SK-N-SH (cell line): ENCODE measurements around the gene SND1.

Source experiments
- CTCF ChIP-seq: fragments of 200-600 bp; sonication (generic); IDR thresholded peaks from 2 replicates; pipeline ENCODE4 v1.6.1; 2017; ENCODE audit warnings: antibody characterized with exemption, mild to moderate bottlenecking, moderate library complexity
- GATA2 ChIP-seq: sonication (generic); formaldehyde crosslinking; IDR thresholded peaks from 2 replicates; pipeline ENCODE4 v1.5.0; 2020; ENCODE audit warnings: mild to moderate bottlenecking, missing genetic modification reagents
- MAX ChIP-seq: IDR thresholded peaks from 2 replicates; pipeline ENCODE4 v1.4.0; 2012; ENCODE audit warnings: low read depth
- POLR2AphosphoS5 ChIP-seq: IDR thresholded peaks from 2 replicates; pipeline ENCODE4 v1.6.1; 2012; ENCODE audit warnings: low read depth, low read length
- RCOR1 ChIP-seq: fragments of 150-350 bp; IDR thresholded peaks from 2 replicates; pipeline ENCODE4 v1.6.1; 2017; ENCODE audit warnings: antibody characterized with exemption, low read length
- RFX5 ChIP-seq: IDR thresholded peaks from 2 replicates; pipeline ENCODE4 v1.6.1; 2012; ENCODE audit warnings: mild to moderate bottlenecking, improper control_type of control experiment, low read length
- USF2 ChIP-seq: fragments of 150-350 bp; IDR thresholded peaks from 2 replicates; pipeline ENCODE4 v1.6.1; 2017; ENCODE audit warnings: antibody characterized with exemption, low read length, low read depth, borderline replicate concordance
- ZBTB33 ChIP-seq: IDR thresholded peaks from 2 replicates; pipeline ENCODE4 v1.4.0; 2012; ENCODE audit warnings: low read depth, borderline replicate concordance

- TF ChIP-seq CTCF (no peak), GATA2 (CRISPR knock-in tag) (no peak), MAX (no peak), RFX5 (no peak), RCOR1 (no peak), POLR2AphosphoS5 (no peak), ZBTB33 (no peak), USF2 (no peak)
These were observed 186.9 kb downstream of the SND1 start for GRCh38 chr7:127838816-127839415.
